Measurements from ENCODE around the gene CYP4V2. TPM values are rescaled to one million over a fixed set of nuclear protein-coding genes. Genes with fewer than 3 reads are reported as not detected.

Gene CYP4V2
- total RNA-seq, 1 experiment from 2014 or later, result 8.6 TPM

DNA sequence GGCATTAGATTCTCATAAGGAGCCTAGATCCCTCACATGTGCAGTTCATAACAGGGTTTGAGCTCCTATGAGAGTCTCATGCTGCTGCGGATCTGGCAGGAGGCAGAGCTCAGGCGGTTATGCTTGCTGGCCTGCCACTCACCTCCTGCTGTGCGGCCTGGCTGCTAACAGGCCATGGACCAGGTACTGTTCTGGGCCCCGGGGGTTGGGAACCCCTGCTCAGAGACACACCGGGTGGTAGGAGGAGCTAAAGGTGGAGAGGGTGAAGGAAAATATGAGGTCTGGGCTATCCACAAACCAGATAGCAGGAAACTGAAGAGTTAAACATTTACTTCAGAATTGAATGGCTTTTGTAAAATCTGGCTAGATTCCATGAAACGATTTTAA lies 68.7 kb downstream of the CYP4V2 start:
- intact Hi-C loops (cut with micrococcal nuclease), result no loop called here
- ChIA-PET POLR2A (no interaction called here), RAD21 (ENCODE audit: low non-redundant PET in 1 of 2, low total read pairs in 2 of 2, uncharacterized antibody in 2 of 2, unreplicated experiment in 2 of 2) (no interaction called here), CTCF (no interaction called here)
- H3K9ac ChIP-seq (ENCODE audit: low read length), result no peak overlapping the region
- H3K27me3 ChIP-seq (ENCODE audit: insufficient read depth, low read length), result no peaks in the 10 kb centered on the region
- H3K4me3 ChIP-seq (replicated peaks in 1 of 2; ENCODE audit: low read depth in 1 of 2, low read length in 2 of 2), result no peak overlapping the region
- peaks cover 0 to 4% of the 10 kb centered on the region in 2 experiments; a peak in 1 of 4 replicates for H3K4me1 ChIP-seq (ENCODE audit: control insufficient read depth in 1 of 2, insufficient read depth in 2 of 2, low read length in 2 of 2)
- no peaks in the 10 kb centered on the region for H3K36me3 ChIP-seq (ENCODE audit: control insufficient read depth in 1 of 2, insufficient read depth in 2 of 2, low read length in 2 of 2)
- H3K9me2 ChIP-seq (ENCODE audit: insufficient read depth), result no peaks in the 10 kb centered on the region
- DNase-seq (ENCODE audit: low read depth, low spot score) (no peak), ATAC-seq (no peak)
- H2AFZ ChIP-seq (ENCODE audit: low read depth, low read length, poor library complexity, severe bottlenecking), result no peak overlapping the region
- BruUV-seq (replicated peaks), result no TSS peak
- H4K20me1 ChIP-seq (ENCODE audit: insufficient read depth), result no peaks in the 10 kb centered on the region
- H3K4me2 ChIP-seq (ENCODE audit: low read length), result no peak overlapping the region
- no peaks in the 10 kb centered on the region for H3K79me2 ChIP-seq (ENCODE audit: insufficient read depth, low read length)
- no peaks in the 10 kb centered on the region for H3K9me3 ChIP-seq (ENCODE audit: control insufficient read depth in 1 of 2, insufficient read depth in 1 of 2, low read depth in 1 of 2, low read length in 2 of 2)
- TF ChIP-seq FOSL1 (IDR thresholded peaks at IDR 0.05; ENCODE audit: low read depth) (no peak), POLR2AphosphoS5 (IDR thresholded peaks at IDR 0.05; ENCODE audit: low read depth, low read length) (no peak), TCF7L2 (IDR thresholded peaks at IDR 0.05; ENCODE audit: borderline replicate concordance, extremely low read depth, insufficient read depth, insufficient read length) (no peak)
- TF ChIP-seq, protein P1, sequence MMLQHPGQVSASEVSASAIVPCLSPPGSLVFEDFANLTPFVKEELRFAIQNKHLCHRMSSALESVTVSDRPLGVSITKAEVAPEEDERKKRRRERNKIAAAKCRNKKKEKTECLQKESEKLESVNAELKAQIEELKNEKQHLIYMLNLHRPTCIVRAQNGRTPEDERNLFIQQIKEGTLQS (IDR thresholded peaks at IDR 0.05), result no peak
- TF ChIP-seq, protein P2, sequence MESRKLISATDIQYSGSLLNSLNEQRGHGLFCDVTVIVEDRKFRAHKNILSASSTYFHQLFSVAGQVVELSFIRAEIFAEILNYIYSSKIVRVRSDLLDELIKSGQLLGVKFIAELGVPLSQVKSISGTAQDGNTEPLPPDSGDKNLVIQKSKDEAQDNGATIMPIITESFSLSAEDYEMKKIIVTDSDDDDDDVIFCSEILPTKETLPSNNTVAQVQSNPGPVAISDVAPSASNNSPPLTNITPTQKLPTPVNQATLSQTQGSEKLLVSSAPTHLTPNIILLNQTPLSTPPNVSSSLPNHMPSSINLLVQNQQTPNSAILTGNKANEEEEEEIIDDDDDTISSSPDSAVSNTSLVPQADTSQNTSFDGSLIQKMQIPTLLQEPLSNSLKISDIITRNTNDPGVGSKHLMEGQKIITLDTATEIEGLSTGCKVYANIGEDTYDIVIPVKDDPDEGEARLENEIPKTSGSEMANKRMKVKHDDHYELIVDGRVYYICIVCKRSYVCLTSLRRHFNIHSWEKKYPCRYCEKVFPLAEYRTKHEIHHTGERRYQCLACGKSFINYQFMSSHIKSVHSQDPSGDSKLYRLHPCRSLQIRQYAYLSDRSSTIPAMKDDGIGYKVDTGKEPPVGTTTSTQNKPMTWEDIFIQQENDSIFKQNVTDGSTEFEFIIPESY (IDR thresholded peaks at IDR 0.05; ENCODE audit: extremely low read depth, insufficient replicate concordance, low read length), result no peak
- H3K27ac ChIP-seq (ENCODE audit: low read depth, low read length), result no peak overlapping the region

Other genes with a start within 250 kb of the CYP4V2 start
- 1.3 TPM for gene TLR3, start 122.4 kb upstream of the CYP4V2 start, total RNA-seq (2021; ENCODE audit: unreplicated experiment)
- gene FAM149A, start 86.9 kb upstream of the CYP4V2 start, total RNA-seq (2021; ENCODE audit: unreplicated experiment), result 8.9 TPM
- gene KLKB1, start 35.9 kb downstream of the CYP4V2 start, total RNA-seq (2021; ENCODE audit: unreplicated experiment), result 0.10 TPM
- gene F11, start 74.6 kb downstream of the CYP4V2 start, total RNA-seq (2021; ENCODE audit: unreplicated experiment), result not detected

Data from HCT116 (cell line).